ENCODE data around the gene SPEF2.
"Not testable (repeated sequence)": the region's sequence is repeated elsewhere in the genome, so short reads cannot be mapped to it uniquely, and the experiment has no call there.

Gene SPEF2

DNA sequence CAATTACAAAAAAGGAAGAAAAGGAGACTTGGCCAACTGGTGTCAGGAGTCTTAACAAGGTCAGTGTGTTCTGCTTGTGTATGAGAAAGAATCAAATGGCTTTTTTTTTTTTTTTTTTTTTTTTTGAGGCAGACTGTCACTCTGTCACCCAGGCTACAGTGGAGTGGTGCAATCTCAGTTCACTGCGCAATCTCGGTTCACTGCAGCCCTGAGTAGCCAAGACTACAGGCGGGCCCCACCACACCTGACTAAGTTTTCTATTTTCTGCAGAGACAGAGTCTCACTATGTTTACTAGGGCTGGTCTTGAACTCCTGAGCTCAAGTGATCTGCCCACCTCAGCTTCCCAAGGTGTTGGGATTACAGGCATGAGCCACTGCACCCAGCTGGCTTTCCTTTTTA lies 236.0 kb downstream of the SPEF2 start:
- H3K4me3 ChIP-seq (ENCODE audit: insufficient read depth in 1 of 2, low read depth in 1 of 2, low read length in 2 of 2) = no peak overlapping the region
- H3K36me3 ChIP-seq (ENCODE audit: control insufficient read depth in 1 of 2, insufficient read depth in 2 of 2, low read depth in 1 of 2, low read length in 2 of 2) = no peaks in the 10 kb centered on the region
- no peak overlapping the region for H2BK5ac ChIP-seq (ENCODE audit: low read depth, low read length, poor library complexity, severe bottlenecking)
- no peak overlapping the region for H4K8ac ChIP-seq (ENCODE audit: low read length)
- no peak overlapping the region for H2BK15ac ChIP-seq (ENCODE audit: low read depth, poor library complexity, severe bottlenecking)
- H3K27me3 ChIP-seq (ENCODE audit: control insufficient read depth in 1 of 2, insufficient read depth in 1 of 2, low read length in 2 of 2) = no peaks in the 10 kb centered on the region
- H3K23ac ChIP-seq (ENCODE audit: low read length in 2 of 2) = no peak overlapping the region
- H3K9me3 ChIP-seq (ENCODE audit: control insufficient read depth, low read length) = no peaks in the 10 kb centered on the region
- no peak overlapping the region for H2BK12ac ChIP-seq (ENCODE audit: low read length in 2 of 2)
- H4K91ac ChIP-seq (ENCODE audit: low read length) = no peak overlapping the region
- H3K4me2 ChIP-seq (ENCODE audit: low read length, poor library complexity, severe bottlenecking) = no peak overlapping the region
- H3K18ac ChIP-seq (ENCODE audit: low read depth in 1 of 2, low read length in 2 of 2) = no peak overlapping the region
- no peaks in the 10 kb centered on the region for H3K79me1 ChIP-seq (replicated peaks; ENCODE audit: low read length, poor library complexity, severe bottlenecking)
- H2AK5ac ChIP-seq (ENCODE audit: low read length, severe bottlenecking) = no peak overlapping the region
- DNase-seq = no peak
- H3K27ac ChIP-seq (ENCODE audit: low read length, poor library complexity, severe bottlenecking) = no peak overlapping the region
- H2BK120ac ChIP-seq (ENCODE audit: low read depth, low read length) = no peak overlapping the region
- 95% methylated on average over 3 of the region's 3 CpGs for WGBS
- no peak overlapping the region for H3K4ac ChIP-seq (ENCODE audit: low read depth in 1 of 2, low read length in 2 of 2)
- peaks cover 2% of the 10 kb centered on the region for H3K4me1 ChIP-seq (ENCODE audit: control insufficient read depth, insufficient read depth, low read depth, low read length)
- H3K9ac ChIP-seq (ENCODE audit: low read length) = no peak overlapping the region
- no peak overlapping the region for H3K14ac ChIP-seq (ENCODE audit: low read length in 2 of 2)
- no peak overlapping the region for H2AFZ ChIP-seq (ENCODE audit: low read depth, low read length)

DNA sequence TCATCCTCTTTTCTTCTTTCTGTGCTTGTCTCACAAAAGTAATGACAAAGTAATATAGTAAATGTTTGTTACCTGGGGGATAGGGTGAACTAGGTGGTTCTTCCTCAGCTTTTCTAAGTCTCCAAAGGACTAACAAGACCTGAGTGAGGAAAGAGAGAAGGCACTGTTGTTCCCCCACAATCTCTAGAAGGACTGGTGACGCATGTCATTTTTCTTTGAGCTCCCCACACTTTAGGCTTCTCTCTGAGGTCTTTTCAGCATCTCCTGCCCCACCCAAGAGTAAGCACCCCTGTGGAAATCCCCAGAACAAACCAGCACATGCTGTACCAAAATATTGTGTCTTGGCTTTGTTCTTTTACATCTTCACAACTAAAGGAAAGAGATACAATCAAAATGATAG lies 236.6 kb downstream of the SPEF2 start:
- H3K9me3 ChIP-seq (ENCODE audit: control insufficient read depth, low read length) = no peaks in the 10 kb centered on the region
- peaks cover 2% of the 10 kb centered on the region for H3K4me1 ChIP-seq (ENCODE audit: control insufficient read depth, insufficient read depth, low read depth, low read length)
- no peak overlapping the region for H3K14ac ChIP-seq (ENCODE audit: low read length in 2 of 2)
- H4K8ac ChIP-seq (ENCODE audit: low read length) = no peak overlapping the region
- 100% methylated on average over 1 of the region's 1 CpG for WGBS
- H4K91ac ChIP-seq (ENCODE audit: low read length) = no peak overlapping the region
- no peak overlapping the region for H3K4ac ChIP-seq (ENCODE audit: low read depth in 1 of 2, low read length in 2 of 2)
- H3K4me3 ChIP-seq (ENCODE audit: insufficient read depth in 1 of 2, low read depth in 1 of 2, low read length in 2 of 2) = no peak overlapping the region
- H3K18ac ChIP-seq (ENCODE audit: low read depth in 1 of 2, low read length in 2 of 2) = no peak overlapping the region
- H3K9ac ChIP-seq (ENCODE audit: low read length) = no peak overlapping the region
- H2AK5ac ChIP-seq (ENCODE audit: low read length, severe bottlenecking) = no peak overlapping the region
- no peak for DNase-seq
- no peak overlapping the region for H3K4me2 ChIP-seq (ENCODE audit: low read length, poor library complexity, severe bottlenecking)
- H3K23ac ChIP-seq (ENCODE audit: low read length in 2 of 2) = no peak overlapping the region
- H2AFZ ChIP-seq (ENCODE audit: low read depth, low read length) = no peak overlapping the region
- no peak overlapping the region for H2BK5ac ChIP-seq (ENCODE audit: low read depth, low read length, poor library complexity, severe bottlenecking)
- H3K79me1 ChIP-seq (replicated peaks; ENCODE audit: low read length, poor library complexity, severe bottlenecking) = no peaks in the 10 kb centered on the region
- H3K27me3 ChIP-seq (ENCODE audit: control insufficient read depth in 1 of 2, insufficient read depth in 1 of 2, low read length in 2 of 2) = no peaks in the 10 kb centered on the region
- no peaks in the 10 kb centered on the region for H3K36me3 ChIP-seq (ENCODE audit: control insufficient read depth in 1 of 2, insufficient read depth in 2 of 2, low read depth in 1 of 2, low read length in 2 of 2)
- H3K27ac ChIP-seq (ENCODE audit: low read length, poor library complexity, severe bottlenecking) = no peak overlapping the region
- H2BK12ac ChIP-seq (ENCODE audit: low read length in 2 of 2) = no peak overlapping the region
- no peak overlapping the region for H2BK15ac ChIP-seq (ENCODE audit: low read depth, poor library complexity, severe bottlenecking)
- no peak overlapping the region for H2BK120ac ChIP-seq (ENCODE audit: low read depth, low read length)

- no peak overlapping the region for H2BK15ac ChIP-seq (ENCODE audit: low read depth, poor library complexity, severe bottlenecking)
- no peaks in the 10 kb centered on the region for H3K36me3 ChIP-seq (ENCODE audit: control insufficient read depth in 1 of 2, insufficient read depth in 2 of 2, low read depth in 1 of 2, low read length in 2 of 2)
- no peak overlapping the region for H2BK5ac ChIP-seq (ENCODE audit: low read depth, low read length, poor library complexity, severe bottlenecking)
- no peak overlapping the region for H4K8ac ChIP-seq (ENCODE audit: low read length)
- no peaks in the 10 kb centered on the region for H3K79me1 ChIP-seq (replicated peaks; ENCODE audit: low read length, poor library complexity, severe bottlenecking)
- no peak overlapping the region for H2BK12ac ChIP-seq (ENCODE audit: low read length in 2 of 2)
- H3K4me3 ChIP-seq (ENCODE audit: insufficient read depth in 1 of 2, low read depth in 1 of 2, low read length in 2 of 2) = no peak overlapping the region
- no peak overlapping the region for H2AFZ ChIP-seq (ENCODE audit: low read depth, low read length)
- H3K18ac ChIP-seq (ENCODE audit: low read depth in 1 of 2, low read length in 2 of 2) = no peak overlapping the region
- no peak overlapping the region for H3K9ac ChIP-seq (ENCODE audit: low read length)
- H2BK120ac ChIP-seq (ENCODE audit: low read depth, low read length) = no peak overlapping the region
- no peak overlapping the region for H3K4me2 ChIP-seq (ENCODE audit: low read length, poor library complexity, severe bottlenecking)
- H3K4ac ChIP-seq (ENCODE audit: low read depth in 1 of 2, low read length in 2 of 2) = no peak overlapping the region
- H3K9me3 ChIP-seq (ENCODE audit: control insufficient read depth, low read length) = no peaks in the 10 kb centered on the region
- H3K27ac ChIP-seq (ENCODE audit: low read length, poor library complexity, severe bottlenecking) = no peak overlapping the region
- no peak overlapping the region for H2AK5ac ChIP-seq (ENCODE audit: low read length, severe bottlenecking)
- no peak overlapping the region for H3K23ac ChIP-seq (ENCODE audit: low read length in 2 of 2)
- H3K4me1 ChIP-seq (ENCODE audit: control insufficient read depth, insufficient read depth, low read depth, low read length) = peaks cover 2% of the 10 kb centered on the region
- H4K91ac ChIP-seq (ENCODE audit: low read length) = no peak overlapping the region
- 82% methylated on average over 1 of the region's 1 CpG for WGBS
- no peaks in the 10 kb centered on the region for H3K27me3 ChIP-seq (ENCODE audit: control insufficient read depth in 1 of 2, insufficient read depth in 1 of 2, low read length in 2 of 2)
- DNase-seq = no peak
- no peak overlapping the region for H3K14ac ChIP-seq (ENCODE audit: low read length in 2 of 2)
Observed at GRCh38 chr5:35855187-35855586, 237.5 kb downstream of the SPEF2 start.

DNA sequence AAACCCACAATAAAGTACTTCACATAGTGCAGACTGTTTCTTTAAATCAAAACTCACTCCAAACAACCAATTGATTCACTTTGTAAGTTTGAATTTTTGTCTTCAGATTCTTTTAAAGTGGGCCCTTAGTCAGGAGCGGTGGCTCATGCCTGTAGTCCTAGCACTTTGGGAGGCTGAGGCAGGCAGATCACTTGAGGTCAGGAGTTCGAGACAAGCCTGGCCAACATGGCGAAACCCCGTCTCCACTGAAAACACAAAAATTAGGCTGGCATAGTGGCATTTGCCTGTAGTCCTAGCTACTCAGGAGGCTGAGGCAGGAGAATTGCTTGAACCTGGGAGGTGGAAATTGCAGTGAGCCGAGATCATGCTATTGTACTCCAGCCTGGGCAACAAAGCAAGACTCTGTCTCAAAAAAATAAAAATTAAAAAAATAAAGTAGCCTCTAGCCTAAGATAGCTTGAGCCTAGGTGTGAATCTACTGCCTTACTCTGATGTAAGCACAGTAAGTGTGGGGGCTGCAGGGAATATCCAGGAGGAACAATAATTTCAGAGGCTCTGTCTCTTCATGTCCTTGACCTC lies 238.6 kb downstream of the SPEF2 start:
- H3K27me3 ChIP-seq (ENCODE audit: control insufficient read depth in 1 of 2, insufficient read depth in 1 of 2, low read length in 2 of 2); H3K36me3 ChIP-seq (ENCODE audit: control insufficient read depth in 1 of 2, insufficient read depth in 2 of 2, low read depth in 1 of 2, low read length in 2 of 2); H3K4me2 ChIP-seq (ENCODE audit: low read length, poor library complexity, severe bottlenecking); H2BK120ac ChIP-seq (ENCODE audit: low read depth, low read length); H3K4ac ChIP-seq (ENCODE audit: low read depth in 1 of 2, low read length in 2 of 2); H2AK5ac ChIP-seq (ENCODE audit: low read length, severe bottlenecking); H3K27ac ChIP-seq (ENCODE audit: low read length, poor library complexity, severe bottlenecking); H2BK5ac ChIP-seq (ENCODE audit: low read depth, low read length, poor library complexity, severe bottlenecking); H2AFZ ChIP-seq (ENCODE audit: low read depth, low read length); H3K4me1 ChIP-seq (ENCODE audit: control insufficient read depth, insufficient read depth, low read depth, low read length); H3K14ac ChIP-seq (ENCODE audit: low read length in 2 of 2); H4K8ac ChIP-seq (ENCODE audit: low read length); H3K79me1 ChIP-seq (replicated peaks; ENCODE audit: low read length, poor library complexity, severe bottlenecking); H3K9me3 ChIP-seq (ENCODE audit: control insufficient read depth, low read length); H2BK15ac ChIP-seq (ENCODE audit: low read depth, poor library complexity, severe bottlenecking); H3K23ac ChIP-seq (ENCODE audit: low read length in 2 of 2); H4K91ac ChIP-seq (ENCODE audit: low read length): not testable (repeated sequence)
- peak; percentile 3 for DNase-seq
- Histone ChIP-seq H3K18ac (ENCODE audit: low read depth in 1 of 2, low read length in 2 of 2) (peak overlapping the region; percentile 41 to 52), H3K4me3 (ENCODE audit: insufficient read depth in 1 of 2, low read depth in 1 of 2, low read length in 2 of 2) (peak overlapping the region in 1 of 2 experiments; percentile 26), H2BK12ac (ENCODE audit: low read length in 2 of 2) (peak overlapping the region; percentile 11 to 80), H3K9ac (ENCODE audit: low read length) (peak overlapping the region; percentile 24)
- 94% methylated on average over 4 of the region's 5 CpGs for WGBS

Measured in mesenchymal stem cell (in vitro differentiated cells and primary cell).